ENCODE data around the gene LCP2. TPM values are rescaled to one million over a fixed set of nuclear protein-coding genes. Genes with fewer than 3 reads are reported as not detected.
A peak's percentile ranks its signal among the peaks of the same experiment; 100 is the strongest.

Gene LCP2
- total and polyA plus RNA-seq, 2 donors from 2014 or later: 4.6 to 48.8 TPM

GRCh38 chr5:170300361-170301013 lies 2.9 kb upstream of the LCP2 start:
- TF ChIP-seq CTCF (IDR thresholded peaks at IDR 0.05; ENCODE audit: borderline replicate concordance, extremely low read depth, insufficient read depth): no peak
- no peak for FAIRE-seq

GRCh38 chr5:170296935-170297588 lies 515 bp downstream of the LCP2 start:
- intact Hi-C loops (cut with DNase I): no loop called here

More at GRCh38 chr5:170300361-170301013, 2.9 kb upstream of the LCP2 start:
- intact Hi-C loops (cut with DNase I): no loop called here
- no peak for DNase-seq
- Histone ChIP-seq H3K27me3 (ENCODE audit: control insufficient read depth, insufficient read depth, low read length) (no peaks in the 10 kb centered on the region), H3K4me3 (ENCODE audit: low read length in 3 of 3) (no peak overlapping the region), H3K9me3 (ENCODE audit: control insufficient read depth in 2 of 3, insufficient read depth in 1 of 3, low read length in 3 of 3) (no peaks in the 10 kb centered on the region), H3K36me3 (ENCODE audit: control insufficient read depth in 2 of 3, insufficient read depth in 3 of 3, low read length in 3 of 3) (no peaks in the 10 kb centered on the region), H3K9ac (ENCODE audit: low read length in 3 of 3) (no peak overlapping the region), H3K4me1 (ENCODE audit: control insufficient read depth in 2 of 3, insufficient read depth in 2 of 3, low read depth in 1 of 3, low read length in 3 of 3) (peaks cover 0 to 6% (median 0%) of the 10 kb centered on the region in 3 donors), H3K27ac (ENCODE audit: low read depth in 2 of 2, low read length in 2 of 2) (no peak overlapping the region)

GRCh38 chr5:170296036-170296934 lies 1.3 kb downstream of the LCP2 start:
- FAIRE-seq (no peak), DNase-seq (no peak)
- Histone ChIP-seq H3K36me3 (ENCODE audit: control insufficient read depth in 2 of 3, insufficient read depth in 3 of 3, low read length in 3 of 3) (no peaks in the 10 kb centered on the region), H3K9ac (ENCODE audit: low read length in 3 of 3) (peak overlapping the region in 1 of 3 donors; percentile 50), H3K4me3 (ENCODE audit: low read length in 3 of 3) (peak overlapping the region in 2 of 3 donors; percentile 66 to 68), H3K9me3 (ENCODE audit: control insufficient read depth in 2 of 3, insufficient read depth in 1 of 3, low read length in 3 of 3) (no peaks in the 10 kb centered on the region), H3K27ac (ENCODE audit: low read depth in 2 of 2, low read length in 2 of 2) (peak overlapping the region in 1 of 2 donors; percentile 62), H3K4me1 (ENCODE audit: control insufficient read depth in 2 of 3, insufficient read depth in 2 of 3, low read depth in 1 of 3, low read length in 3 of 3) (peaks cover 0 to 3% (median 0%) of the 10 kb centered on the region in 3 donors), H3K27me3 (ENCODE audit: control insufficient read depth, insufficient read depth, low read length) (no peaks in the 10 kb centered on the region)
- TF ChIP-seq CTCF (IDR thresholded peaks at IDR 0.05; ENCODE audit: borderline replicate concordance, extremely low read depth, insufficient read depth): no peak
- intact Hi-C loops (cut with DNase I): no loop called here

More at GRCh38 chr5:170296935-170297588, 515 bp downstream of the LCP2 start:
- H3K4me3 ChIP-seq (ENCODE audit: low read length in 3 of 3): peak overlapping the region; percentile 21 to 68 (median 66)
- no peaks in the 10 kb centered on the region for H3K9me3 ChIP-seq (ENCODE audit: control insufficient read depth in 2 of 3, insufficient read depth in 1 of 3, low read length in 3 of 3)
- DNase-seq (no peak), FAIRE-seq (no peak)
- no peaks in the 10 kb centered on the region for H3K27me3 ChIP-seq (ENCODE audit: control insufficient read depth, insufficient read depth, low read length)
- peak overlapping the region; percentile 58 to 62 for H3K27ac ChIP-seq (ENCODE audit: low read depth in 2 of 2, low read length in 2 of 2)
- no peaks in the 10 kb centered on the region for H3K36me3 ChIP-seq (ENCODE audit: control insufficient read depth in 2 of 3, insufficient read depth in 3 of 3, low read length in 3 of 3)
- no peak for TF ChIP-seq CTCF (IDR thresholded peaks at IDR 0.05; ENCODE audit: borderline replicate concordance, extremely low read depth, insufficient read depth)
- peak overlapping the region in 2 of 3 donors; percentile 46 to 50 for H3K9ac ChIP-seq (ENCODE audit: low read length in 3 of 3)
- no peaks in the 10 kb centered on the region for H3K4me1 ChIP-seq (ENCODE audit: control insufficient read depth in 2 of 3, insufficient read depth in 2 of 3, low read depth in 1 of 3, low read length in 3 of 3)

All from kidney (tissue), 14 donors.